Adrenal gland (tissue), 5 donors: Measurements from ENCODE around the gene TLL1.

Source experiments
- CTCF ChIP-seq, 6 experiments: fragments of 450-650 bp in 4 of 6; fragments of 200-600 bp in 2 of 6; sonication (generic) in 1 of 6; IDR thresholded peaks; 1 replicate in 5 of 6; 2 replicates in 1 of 6; pipeline versions ENCODE4 v1.5.1 to v1.8.0; 2016 to 2021; ENCODE audit warnings: antibody characterized with exemption in 6 of 6, mild to moderate bottlenecking in 2 of 6, moderate library complexity in 1 of 6
- POLR2A ChIP-seq, 2 donors: fragments of 450-650 bp; IDR thresholded peaks; one replicate each; pipeline ENCODE4 v1.6.1; 2017; ENCODE audit warnings: antibody characterized with exemption in 2 of 2, mild to moderate bottlenecking in 2 of 2, moderate library complexity in 1 of 2
- donor health status: DM: no; HTN: no; CAD: no.

- TF ChIP-seq CTCF (IDR thresholded peaks at IDR 0.05) = no peak
- TF ChIP-seq POLR2A (IDR thresholded peaks at IDR 0.05) = no peak
Measured at GRCh38 chr4:165953181-165953580, 80.1 kb downstream of the TLL1 start.
